ENCODE data around the gene TTC34.
"Not testable (repeated sequence)": the region's sequence is repeated elsewhere in the genome, so short reads cannot be mapped to it uniquely, and the experiment has no call there.

- TF ChIP-seq CTCF, POLR2AphosphoS5, POLR2A (IDR thresholded peaks at IDR 0.05): not testable (repeated sequence)
Observed at GRCh38 chr1:2671656-2672055, 129.8 kb downstream of the TTC34 start.

Measured in gastroesophageal sphincter (tissue), 3 donors.